Measurements from ENCODE around the gene KCNV2.

- no peak for TF ChIP-seq CTCF (IDR thresholded peaks at IDR 0.05; ENCODE audit: low read depth, low read length)
- TF ChIP-seq POLR2A (IDR thresholded peaks at IDR 0.05; ENCODE audit: extremely low read depth, insufficient read length) = no peak
- no peak for TF ChIP-seq MYC (IDR thresholded peaks at IDR 0.05; ENCODE audit: low read depth, low read length)
These were observed 23.3 kb downstream of the KCNV2 start for GRCh38 chr9:2740616-2741015.
